Transverse colon (tissue), 4 donors: ENCODE measurements around the gene HLA-DOA. TPM values are rescaled to one million over a fixed set of nuclear protein-coding genes. Genes with fewer than 3 reads are reported as not detected.

Experiments
- DNase-seq: peaks from one replicate; pipeline ENCODE4 v3.0.0-alpha.2; 2019
- H3K27ac ChIP-seq, 4 donors: fragments of 200-600 bp; sonication (generic); 2 replicates each; pipeline ENCODE4 v1.5.1; 2016 to 2018; ENCODE audit warnings: inconsistent platforms in 4 of 4
- H3K27me3 ChIP-seq: fragments of 200-600 bp; sonication (generic); 2 replicates; pipeline ENCODE4 v1.5.1; 2017; ENCODE audit warnings: inconsistent platforms
- H3K36me3 ChIP-seq, 4 donors: fragments of 200-600 bp; sonication (generic); 2 replicates each; pipeline ENCODE4 v1.5.1; 2017 to 2019; ENCODE audit warnings: inconsistent platforms in 4 of 4
- H3K4me1 ChIP-seq, 4 donors: fragments of 200-600 bp; sonication (generic); 2 replicates each; pipeline ENCODE4 v1.5.1; 2017 to 2020; ENCODE audit warnings: inconsistent platforms in 4 of 4
- H3K4me3 ChIP-seq, 4 donors: fragments of 200-600 bp; sonication (generic); 1 replicate in 1 of 4; 2 replicates in 3 of 4; pipeline versions ENCODE4 v1.5.1 to v1.6.1; 2017 to 2019; ENCODE audit warnings: inconsistent platforms in 4 of 4
- H3K9me3 ChIP-seq, 2 donors: fragments of 200-600 bp; sonication (generic); 2 replicates each; pipeline ENCODE4 v1.5.1; 2017 to 2019; ENCODE audit warnings: inconsistent platforms in 2 of 2
- CTCF ChIP-seq, 5 experiments: fragments of 200-600 bp in 3 of 5; fragments of 450-650 bp in 2 of 5; sonication (generic) in 3 of 5; IDR thresholded peaks; 1 replicate in 2 of 5; 2 replicates in 3 of 5; pipeline ENCODE4 v1.5.1; 2016 to 2017; ENCODE audit warnings: antibody characterized with exemption in 5 of 5, inconsistent platforms in 3 of 5, mild to moderate bottlenecking in 2 of 5, moderate library complexity in 1 of 5
- EP300 ChIP-seq: sonication (generic); formaldehyde crosslinking; IDR thresholded peaks from one replicate; pipeline ENCODE4 v1.6.1; 2017; ENCODE audit warnings: antibody characterized with exemption, low read depth
- POLR2A ChIP-seq: fragments of 450-650 bp; IDR thresholded peaks from one replicate; pipeline ENCODE4 v1.6.1; 2016; ENCODE audit warnings: antibody characterized with exemption, mild to moderate bottlenecking, moderate library complexity
- POLR2AphosphoS5 ChIP-seq, 3 donors: sonication (generic); formaldehyde crosslinking; IDR thresholded peaks; one replicate each; pipeline ENCODE4 v1.6.1; 2016; ENCODE audit warnings: antibody characterized with exemption in 3 of 3
- WGBS, 2 donors: methylation state at CpG; one replicate each; pipeline ENCODE4 v1.1.5; 2018; ENCODE audit warnings: low coverage in 1 of 2; 5-methylcytosine and 5-hydroxymethylcytosine counted together
- in situ Hi-C, 4 donors: fragments of 200-750 bp; cut with MboI; loops; one replicate each; pipeline versions ENCODE4 v1.15.0 to v1.15.1; 2017; ENCODE audit warnings: low sequenced_read_pairs in 3 of 4, low pct_ligation_motif_present in 1 of 4, low pct_unique_long_range_greater_than_20kb in 1 of 4
- intact Hi-C: fragments of 100-400 bp; cut with DNase I; formaldehyde crosslinking; loops from one replicate; pipeline ENCODE4 v1.15.1; 2023; ENCODE audit warnings: low total_unique reads
- total RNA-seq, 4 donors: library from RNA; depleted of rRNA; stranded (reverse); fragments of >200 nt; gene quantifications; one replicate each; pipeline ENCODE4 v1.1.0, GENCODE V29; 2016

HLA-DOA gene
- total RNA-seq, 4 donors from 2014 or later, result 0.82 to 7.9 (median 2.6) TPM

- Histone ChIP-seq H3K27ac (no peak overlapping the region), H3K27me3 (no peaks in the 10 kb centered on the region), H3K36me3 (no peaks in the 10 kb centered on the region), H3K4me3 (no peak overlapping the region), H3K9me3 (no peaks in the 10 kb centered on the region), H3K4me1 (peaks cover 6 to 36% (median 26%) of the 10 kb centered on the region in 4 donors)
- no peak for TF ChIP-seq EP300
- no peak for TF ChIP-seq POLR2AphosphoS5 (IDR thresholded peaks at IDR 0.05)
- TF ChIP-seq CTCF (IDR thresholded peaks at IDR 0.05), result no peak
- no peak for TF ChIP-seq POLR2A
- DNase-seq, result no peak
- intact Hi-C loops (no loop called here), in situ Hi-C loops (loop anchor here in 1 of 4 donors (25.0 kb wide), 1 partner anchor 448 kb away; the partner anchor contains the start of genes CUTA, PHF1 and SYNGAP1)
- 45 to 90% methylated on average over 2 to 5 of the region's 5 CpGs for WGBS, 2 donors
These were observed 44.6 kb downstream of the HLA-DOA start for GRCh38 chr6:32964776-32965175.

- no peaks in the 10 kb centered on the region for H3K36me3 ChIP-seq
- no peaks in the 10 kb centered on the region for H3K9me3 ChIP-seq
- peaks cover 6 to 35% (median 25%) of the 10 kb centered on the region in 4 donors for H3K4me1 ChIP-seq
- DNase-seq, result no peak
- no peaks in the 10 kb centered on the region for H3K27me3 ChIP-seq
- in situ Hi-C loops, result loop anchor here in 1 of 4 donors (25.0 kb wide), 1 partner anchor 448 kb away; the partner anchor contains the start of genes CUTA, PHF1 and SYNGAP1
- intact Hi-C loops, result no loop called here
- WGBS, 2 donors, result 45 to 71% methylated on average over 1 of the region's 1 CpG
- H3K27ac ChIP-seq, result no peak overlapping the region
- no peak for TF ChIP-seq POLR2A
- no peak for TF ChIP-seq CTCF (IDR thresholded peaks at IDR 0.05)
- TF ChIP-seq EP300, result no peak
- no peak for TF ChIP-seq POLR2AphosphoS5 (IDR thresholded peaks at IDR 0.05)
- no peak overlapping the region for H3K4me3 ChIP-seq
These were observed 45.5 kb downstream of the HLA-DOA start for GRCh38 chr6:32963866-32964265.

- H3K4me1 ChIP-seq, result peaks cover 6 to 34% (median 22%) of the 10 kb centered on the region in 4 donors
- intact Hi-C loops, result no loop called here
These were observed 47.1 kb downstream of the HLA-DOA start for GRCh38 chr6:32962213-32962826.

GRCh38 chr6:32960563-32960962, 48.8 kb downstream of the HLA-DOA start:
- intact Hi-C loops (no loop called here), in situ Hi-C loops (loop anchor here in 1 of 4 donors (25.0 kb wide), 1 partner anchor 452 kb away; the partner anchor contains the start of genes CUTA, PHF1 and SYNGAP1)

More at GRCh38 chr6:32962213-32962826, 47.1 kb downstream of the HLA-DOA start:
- Histone ChIP-seq H3K9me3 (no peaks in the 10 kb centered on the region), H3K27ac (no peak overlapping the region), H3K4me3 (no peak overlapping the region), H3K27me3 (no peaks in the 10 kb centered on the region), H3K36me3 (no peaks in the 10 kb centered on the region)
- in situ Hi-C loops, result loop anchor here in 1 of 4 donors (25.0 kb wide), 1 partner anchor 450 kb away; the partner anchor contains the start of genes CUTA, PHF1 and SYNGAP1
- 50 to 54% methylated on average over 1 of the region's 1 CpG for WGBS, 2 donors
- no peak for DNase-seq
- no peak for TF ChIP-seq POLR2A
- TF ChIP-seq CTCF (IDR thresholded peaks at IDR 0.05), result no peak
- no peak for TF ChIP-seq EP300
- no peak for TF ChIP-seq POLR2AphosphoS5 (IDR thresholded peaks at IDR 0.05)

More at GRCh38 chr6:32960563-32960962, 48.8 kb downstream of the HLA-DOA start:
- Histone ChIP-seq H3K9me3 (no peaks in the 10 kb centered on the region), H3K4me3 (no peak overlapping the region), H3K27me3 (no peaks in the 10 kb centered on the region), H3K36me3 (no peaks in the 10 kb centered on the region), H3K27ac (no peak overlapping the region), H3K4me1 (peaks cover 0 to 16% (median 6%) of the 10 kb centered on the region in 4 donors)
- TF ChIP-seq POLR2A (no peak), POLR2AphosphoS5 (IDR thresholded peaks at IDR 0.05) (no peak), EP300 (no peak), CTCF (IDR thresholded peaks at IDR 0.05) (no peak)
- DNase-seq, result no peak
- 79% methylated on average over 5 of the region's 5 CpGs; no CpG with 5 or more reads in 1 of the 2 donors for WGBS, 2 donors
